Measurements from ENCODE around the gene PAQR7. TPM values are rescaled to one million over a fixed set of nuclear protein-coding genes. Genes with fewer than 3 reads are reported as not detected.

Gene PAQR7
- total and polyA plus RNA-seq, 2 experiments from 2014 or later = 4.0 to 5.2 TPM

DNA sequence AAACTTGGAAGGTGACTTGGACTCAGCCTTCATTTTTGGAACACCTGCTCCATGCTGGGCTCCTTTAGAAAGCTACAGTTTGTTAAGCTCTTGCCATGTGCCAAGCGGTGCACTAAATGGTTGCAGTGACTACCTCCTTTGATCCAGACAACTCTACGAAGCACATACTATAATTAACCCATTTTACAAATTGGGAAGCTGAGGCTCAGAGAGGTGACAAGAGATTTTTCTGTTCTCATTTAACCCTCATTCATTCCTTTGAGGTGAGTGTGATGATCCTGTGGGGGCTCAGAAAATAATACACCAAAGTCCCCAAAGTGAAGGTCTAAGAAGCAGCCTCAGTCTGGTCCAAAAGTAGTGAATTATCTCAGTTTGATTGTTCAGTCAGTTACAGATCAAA is 1.6 kb upstream of the PAQR7 start:
- H3K4me3 Mint-ChIP-seq = no peak overlapping the region
- peaks cover 5% of the 10 kb centered on the region for H3K27me3 Mint-ChIP-seq (ENCODE audit: insufficient read depth, low read depth, poor library complexity)

More for the DNA sequence above, 1.6 kb upstream of the PAQR7 start:
- Histone ChIP-seq H3K4me2 (no peak overlapping the region), H3K4me1 (ENCODE audit: insufficient read depth) (peaks cover 6% of the 10 kb centered on the region), H3K27me3 (ENCODE audit: insufficient read depth) (peaks cover 17% of the 10 kb centered on the region), H3K79me2 (replicated peaks; ENCODE audit: insufficient read depth) (no peaks in the 10 kb centered on the region), H3F3A (replicated peaks; ENCODE audit: low read depth) (0 out of 2 replicates have a peak, but pooled peaks cover 3% of the 10 kb centered on the region), H3K9me2 (ENCODE audit: insufficient read depth) (no peaks in the 10 kb centered on the region), H4K20me1 (replicated peaks; ENCODE audit: insufficient read depth) (no peaks in the 10 kb centered on the region), H3K36me3 (ENCODE audit: insufficient read depth) (no peaks in the 10 kb centered on the region), H3K4me3 (no peak overlapping the region), H2AFZ (no peak overlapping the region), H3K27ac (ENCODE audit: low read depth) (no peak overlapping the region)
- no peaks in the 10 kb centered on the region; the same call in 2 of the 3 replicates for H3K9me3 Mint-ChIP-seq
- ATAC-seq (no peak), DNase-seq (ENCODE audit: low spot score) (no peak)
- no peak for TF ChIP-seq POLR2AphosphoS5 (IDR thresholded peaks at IDR 0.05; ENCODE audit: low read depth)
- TF ChIP-seq ZNF114 (CRISPR knock-in tag; IDR thresholded peaks at IDR 0.05) = no peak
- no peak for TF ChIP-seq ETS1 (IDR thresholded peaks at IDR 0.05)
- TF ChIP-seq EZH2phosphoT487 (IDR thresholded peaks at IDR 0.05; ENCODE audit: unreplicated experiment) = no peak
- no peak for TF ChIP-seq JUNB (IDR thresholded peaks at IDR 0.05; ENCODE audit: unreplicated experiment)
- no peak for TF ChIP-seq NANOG (IDR thresholded peaks at IDR 0.05; ENCODE audit: borderline replicate concordance)
- TF ChIP-seq, protein P1, sequence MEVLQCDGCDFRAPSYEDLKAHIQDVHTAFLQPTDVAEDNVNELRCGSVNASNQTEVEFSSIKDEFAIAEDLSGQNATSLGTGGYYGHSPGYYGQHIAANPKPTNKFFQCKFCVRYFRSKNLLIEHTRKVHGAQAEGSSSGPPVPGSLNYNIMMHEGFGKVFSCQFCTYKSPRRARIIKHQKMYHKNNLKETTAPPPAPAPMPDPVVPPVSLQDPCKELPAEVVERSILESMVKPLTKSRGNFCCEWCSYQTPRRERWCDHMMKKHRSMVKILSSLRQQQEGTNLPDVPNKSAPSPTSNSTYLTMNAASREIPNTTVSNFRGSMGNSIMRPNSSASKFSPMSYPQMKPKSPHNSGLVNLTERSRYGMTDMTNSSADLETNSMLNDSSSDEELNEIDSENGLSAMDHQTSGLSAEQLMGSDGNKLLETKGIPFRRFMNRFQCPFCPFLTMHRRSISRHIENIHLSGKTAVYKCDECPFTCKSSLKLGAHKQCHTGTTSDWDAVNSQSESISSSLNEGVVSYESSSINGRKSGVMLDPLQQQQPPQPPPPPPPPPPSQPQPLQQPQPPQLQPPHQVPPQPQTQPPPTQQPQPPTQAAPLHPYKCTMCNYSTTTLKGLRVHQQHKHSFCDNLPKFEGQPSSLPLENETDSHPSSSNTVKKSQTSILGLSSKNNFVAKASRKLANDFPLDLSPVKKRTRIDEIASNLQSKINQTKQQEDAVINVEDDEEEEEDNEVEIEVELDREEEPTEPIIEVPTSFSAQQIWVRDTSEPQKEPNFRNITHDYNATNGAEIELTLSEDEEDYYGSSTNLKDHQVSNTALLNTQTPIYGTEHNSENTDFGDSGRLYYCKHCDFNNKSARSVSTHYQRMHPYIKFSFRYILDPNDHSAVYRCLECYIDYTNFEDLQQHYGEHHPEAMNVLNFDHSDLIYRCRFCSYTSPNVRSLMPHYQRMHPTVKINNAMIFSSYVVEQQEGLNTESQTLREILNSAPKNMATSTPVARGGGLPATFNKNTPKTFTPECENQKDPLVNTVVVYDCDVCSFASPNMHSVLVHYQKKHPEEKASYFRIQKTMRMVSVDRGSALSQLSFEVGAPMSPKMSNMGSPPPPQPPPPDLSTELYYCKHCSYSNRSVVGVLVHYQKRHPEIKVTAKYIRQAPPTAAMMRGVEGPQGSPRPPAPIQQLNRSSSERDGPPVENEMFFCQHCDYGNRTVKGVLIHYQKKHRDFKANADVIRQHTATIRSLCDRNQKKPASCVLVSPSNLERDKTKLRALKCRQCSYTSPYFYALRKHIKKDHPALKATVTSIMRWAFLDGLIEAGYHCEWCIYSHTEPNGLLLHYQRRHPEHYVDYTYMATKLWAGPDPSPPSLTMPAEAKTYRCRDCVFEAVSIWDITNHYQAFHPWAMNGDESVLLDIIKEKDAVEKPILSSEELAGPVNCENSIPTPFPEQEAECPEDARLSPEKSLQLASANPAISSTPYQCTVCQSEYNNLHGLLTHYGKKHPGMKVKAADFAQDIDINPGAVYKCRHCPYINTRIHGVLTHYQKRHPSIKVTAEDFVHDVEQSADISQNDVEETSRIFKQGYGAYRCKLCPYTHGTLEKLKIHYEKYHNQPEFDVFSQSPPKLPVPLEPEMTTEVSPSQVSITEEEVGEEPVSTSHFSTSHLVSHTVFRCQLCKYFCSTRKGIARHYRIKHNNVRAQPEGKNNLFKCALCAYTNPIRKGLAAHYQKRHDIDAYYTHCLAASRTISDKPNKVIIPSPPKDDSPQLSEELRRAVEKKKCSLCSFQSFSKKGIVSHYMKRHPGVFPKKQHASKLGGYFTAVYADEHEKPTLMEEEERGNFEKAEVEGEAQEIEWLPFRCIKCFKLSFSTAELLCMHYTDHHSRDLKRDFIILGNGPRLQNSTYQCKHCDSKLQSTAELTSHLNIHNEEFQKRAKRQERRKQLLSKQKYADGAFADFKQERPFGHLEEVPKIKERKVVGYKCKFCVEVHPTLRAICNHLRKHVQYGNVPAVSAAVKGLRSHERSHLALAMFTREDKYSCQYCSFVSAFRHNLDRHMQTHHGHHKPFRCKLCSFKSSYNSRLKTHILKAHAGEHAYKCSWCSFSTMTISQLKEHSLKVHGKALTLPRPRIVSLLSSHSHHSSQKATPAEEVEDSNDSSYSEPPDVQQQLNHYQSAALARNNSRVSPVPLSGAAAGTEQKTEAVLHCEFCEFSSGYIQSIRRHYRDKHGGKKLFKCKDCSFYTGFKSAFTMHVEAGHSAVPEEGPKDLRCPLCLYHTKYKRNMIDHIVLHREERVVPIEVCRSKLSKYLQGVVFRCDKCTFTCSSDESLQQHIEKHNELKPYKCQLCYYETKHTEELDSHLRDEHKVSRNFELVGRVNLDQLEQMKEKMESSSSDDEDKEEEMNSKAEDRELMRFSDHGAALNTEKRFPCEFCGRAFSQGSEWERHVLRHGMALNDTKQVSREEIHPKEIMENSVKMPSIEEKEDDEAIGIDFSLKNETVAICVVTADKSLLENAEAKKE (CRISPR knock-in tag; IDR thresholded peaks at IDR 0.05) = no peak
- no peak for TF ChIP-seq EZH2 (IDR thresholded peaks at IDR 0.05; ENCODE audit: low read depth, unreplicated experiment)
- TF ChIP-seq, protein P2, sequence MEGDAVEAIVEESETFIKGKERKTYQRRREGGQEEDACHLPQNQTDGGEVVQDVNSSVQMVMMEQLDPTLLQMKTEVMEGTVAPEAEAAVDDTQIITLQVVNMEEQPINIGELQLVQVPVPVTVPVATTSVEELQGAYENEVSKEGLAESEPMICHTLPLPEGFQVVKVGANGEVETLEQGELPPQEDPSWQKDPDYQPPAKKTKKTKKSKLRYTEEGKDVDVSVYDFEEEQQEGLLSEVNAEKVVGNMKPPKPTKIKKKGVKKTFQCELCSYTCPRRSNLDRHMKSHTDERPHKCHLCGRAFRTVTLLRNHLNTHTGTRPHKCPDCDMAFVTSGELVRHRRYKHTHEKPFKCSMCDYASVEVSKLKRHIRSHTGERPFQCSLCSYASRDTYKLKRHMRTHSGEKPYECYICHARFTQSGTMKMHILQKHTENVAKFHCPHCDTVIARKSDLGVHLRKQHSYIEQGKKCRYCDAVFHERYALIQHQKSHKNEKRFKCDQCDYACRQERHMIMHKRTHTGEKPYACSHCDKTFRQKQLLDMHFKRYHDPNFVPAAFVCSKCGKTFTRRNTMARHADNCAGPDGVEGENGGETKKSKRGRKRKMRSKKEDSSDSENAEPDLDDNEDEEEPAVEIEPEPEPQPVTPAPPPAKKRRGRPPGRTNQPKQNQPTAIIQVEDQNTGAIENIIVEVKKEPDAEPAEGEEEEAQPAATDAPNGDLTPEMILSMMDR (conservative IDR thresholded peaks at IDR 0.05; ENCODE audit: low read depth in 2 of 2) = no peak
- TF ChIP-seq REST (IDR thresholded peaks at IDR 0.05; ENCODE audit: unreplicated experiment) = no peak
- TF ChIP-seq STAT1 (IDR thresholded peaks at IDR 0.05; ENCODE audit: unreplicated experiment) = no peak
- TF ChIP-seq CREB1 (CRISPR knock-in tag; IDR thresholded peaks at IDR 0.05; ENCODE audit: low read depth) = no peak
- TF ChIP-seq ZNF331 (CRISPR knock-in tag; IDR thresholded peaks at IDR 0.05; ENCODE audit: low read depth) = no peak
- no peaks in the 10 kb centered on the region for H3K36me3 Mint-ChIP-seq (ENCODE audit: low read depth)
- no peak overlapping the region for H3K27ac Mint-ChIP-seq
- peaks cover 10% of the 10 kb centered on the region for H3K4me1 Mint-ChIP-seq

Data from GM23338 (cell line).